Measurements from ENCODE around the gene AMBRA1. TPM values are rescaled to one million over a fixed set of nuclear protein-coding genes. Genes with fewer than 3 reads are reported as not detected.

The AMBRA1 gene
- 35.7 and 37.9 TPM in 2 replicates for total RNA-seq

GRCh38 chr11:46593550-46594373 lies at the start of gene AMBRA1:
TSS of gene AMBRA1 (minus strand) at chr11:46594023. CDS start at chr11:46548380, 45,643 bp downstream.
- H3K9me3 Mint-ChIP-seq = no peaks in the 10 kb centered on the region
- peaks cover 5% of the 10 kb centered on the region for H3K36me3 Mint-ChIP-seq (ENCODE audit: low read depth)
- intact Hi-C loops (cut with micrococcal nuclease) = loop anchor here (1.0 to 10.0 kb wide), 6 partner anchors 24 to 675 kb away; partner anchors contain the start of genes ARHGAP1, ATG13 and HARBI1
- H3K27ac Mint-ChIP-seq = peak within 1 kb of the TSS; percentile 87
- H3K4me3 Mint-ChIP-seq = peak within 1 kb of the TSS; percentile 93
- no peaks in the 10 kb centered on the region for H3K27me3 Mint-ChIP-seq (ENCODE audit: insufficient read depth)
- peak; percentile 81 for DNase-seq (ENCODE audit: low spot score)
- H3K4me1 Mint-ChIP-seq (ENCODE audit: low read depth) = peaks cover 44% of the 10 kb centered on the region

- Mint-ChIP-seq H3K4me3 (no peak overlapping the region), H3K27ac (no peak overlapping the region), H3K36me3 (ENCODE audit: low read depth) (peaks cover 37% of the 10 kb centered on the region), H3K27me3 (ENCODE audit: insufficient read depth) (no peaks in the 10 kb centered on the region), H3K4me1 (ENCODE audit: low read depth) (peaks cover 13% of the 10 kb centered on the region), H3K9me3 (peaks cover 6% of the 10 kb centered on the region)
- intact Hi-C loops (cut with micrococcal nuclease) = no loop called here
- no peak for DNase-seq (ENCODE audit: low spot score)
Observed at GRCh38 chr11:46643531-46643930, 49.7 kb upstream of the AMBRA1 start.

GRCh38 chr11:46642627-46643335 lies 49.0 kb upstream of the AMBRA1 start:
- no peak overlapping the region for H3K4me3 Mint-ChIP-seq
- no peak for DNase-seq (ENCODE audit: low spot score)
- intact Hi-C loops (cut with micrococcal nuclease) = no loop called here
- peaks cover 17% of the 10 kb centered on the region for H3K4me1 Mint-ChIP-seq (ENCODE audit: low read depth)
- H3K9me3 Mint-ChIP-seq = peaks cover 6% of the 10 kb centered on the region
- H3K27me3 Mint-ChIP-seq (ENCODE audit: insufficient read depth) = no peaks in the 10 kb centered on the region
- H3K36me3 Mint-ChIP-seq (ENCODE audit: low read depth) = peaks cover 39% of the 10 kb centered on the region
- no peak overlapping the region for H3K27ac Mint-ChIP-seq

- intact Hi-C loops (cut with micrococcal nuclease) = no loop called here
Observed at GRCh38 chr11:46641639-46642038, 47.8 kb upstream of the AMBRA1 start.

GRCh38 chr11:46640036-46640788 lies 46.4 kb upstream of the AMBRA1 start:
- Mint-ChIP-seq H3K9me3 (peaks cover 6% of the 10 kb centered on the region), H3K4me3 (no peak overlapping the region), H3K4me1 (ENCODE audit: low read depth) (peaks cover 17% of the 10 kb centered on the region), H3K27ac (no peak overlapping the region), H3K27me3 (ENCODE audit: insufficient read depth) (no peaks in the 10 kb centered on the region), H3K36me3 (ENCODE audit: low read depth) (peaks cover 33% of the 10 kb centered on the region)
- intact Hi-C loops (cut with micrococcal nuclease) = no loop called here
- no peak for DNase-seq (ENCODE audit: low spot score)

More at GRCh38 chr11:46641639-46642038, 47.8 kb upstream of the AMBRA1 start:
- Mint-ChIP-seq H3K9me3 (peaks cover 6% of the 10 kb centered on the region), H3K27me3 (ENCODE audit: insufficient read depth) (no peaks in the 10 kb centered on the region), H3K4me1 (ENCODE audit: low read depth) (peaks cover 17% of the 10 kb centered on the region), H3K27ac (no peak overlapping the region), H3K36me3 (ENCODE audit: low read depth) (peaks cover 38% of the 10 kb centered on the region), H3K4me3 (no peak overlapping the region)
- DNase-seq (ENCODE audit: low spot score) = no peak

- Mint-ChIP-seq H3K36me3 (ENCODE audit: low read depth) (peaks cover 28% of the 10 kb centered on the region), H3K4me1 (ENCODE audit: low read depth) (peaks cover 17% of the 10 kb centered on the region), H3K27ac (no peak overlapping the region), H3K27me3 (ENCODE audit: insufficient read depth) (peaks cover 2% of the 10 kb centered on the region), H3K4me3 (no peak overlapping the region), H3K9me3 (peaks cover 6% of the 10 kb centered on the region)
- intact Hi-C loops (cut with micrococcal nuclease) = no loop called here
- no peak for DNase-seq (ENCODE audit: low spot score)
Observed at GRCh38 chr11:46639197-46639839, 45.5 kb upstream of the AMBRA1 start.

GRCh38 chr11:46637546-46637945 lies 43.7 kb upstream of the AMBRA1 start:
- Mint-ChIP-seq H3K9me3 (peaks cover 6% of the 10 kb centered on the region), H3K4me1 (ENCODE audit: low read depth) (peaks cover 17% of the 10 kb centered on the region), H3K27me3 (ENCODE audit: insufficient read depth) (peaks cover 2% of the 10 kb centered on the region), H3K4me3 (no peak overlapping the region), H3K36me3 (ENCODE audit: low read depth) (peaks cover 19% of the 10 kb centered on the region), H3K27ac (no peak overlapping the region)
- no peak for DNase-seq (ENCODE audit: low spot score)
- intact Hi-C loops (cut with micrococcal nuclease) = no loop called here

- Mint-ChIP-seq H3K27me3 (ENCODE audit: insufficient read depth) (peaks cover 2% of the 10 kb centered on the region), H3K4me3 (no peak overlapping the region), H3K4me1 (ENCODE audit: low read depth) (peaks cover 22% of the 10 kb centered on the region), H3K27ac (no peak overlapping the region), H3K36me3 (ENCODE audit: low read depth) (peaks cover 17% of the 10 kb centered on the region), H3K9me3 (peaks cover 6% of the 10 kb centered on the region)
- DNase-seq (ENCODE audit: low spot score) = no peak
- intact Hi-C loops (cut with micrococcal nuclease) = no loop called here
Observed at GRCh38 chr11:46635557-46636139, 41.8 kb upstream of the AMBRA1 start.

- no peak overlapping the region for H3K27ac Mint-ChIP-seq
- intact Hi-C loops (cut with micrococcal nuclease) = no loop called here
- H3K4me3 Mint-ChIP-seq = no peak overlapping the region
- peaks cover 2% of the 10 kb centered on the region for H3K27me3 Mint-ChIP-seq (ENCODE audit: insufficient read depth)
- no peaks in the 10 kb centered on the region for H3K9me3 Mint-ChIP-seq
- DNase-seq (ENCODE audit: low spot score) = no peak
- H3K4me1 Mint-ChIP-seq (ENCODE audit: low read depth) = peaks cover 9% of the 10 kb centered on the region
- H3K36me3 Mint-ChIP-seq (ENCODE audit: low read depth) = peaks cover 11% of the 10 kb centered on the region
Observed at GRCh38 chr11:46633291-46634217, 39.7 kb upstream of the AMBRA1 start.

- H3K4me3 Mint-ChIP-seq = no peak overlapping the region
- no peak for DNase-seq (ENCODE audit: low spot score)
- intact Hi-C loops (cut with micrococcal nuclease) = no loop called here
- H3K36me3 Mint-ChIP-seq (ENCODE audit: low read depth) = peaks cover 7% of the 10 kb centered on the region
- peaks cover 5% of the 10 kb centered on the region for H3K4me1 Mint-ChIP-seq (ENCODE audit: low read depth)
- no peak overlapping the region for H3K27ac Mint-ChIP-seq
- H3K9me3 Mint-ChIP-seq = no peaks in the 10 kb centered on the region
- H3K27me3 Mint-ChIP-seq (ENCODE audit: insufficient read depth) = peaks cover 2% of the 10 kb centered on the region
Observed at GRCh38 chr11:46632502-46632901, 38.7 kb upstream of the AMBRA1 start.

GRCh38 chr11:46631676-46632075 lies 37.9 kb upstream of the AMBRA1 start:
- Mint-ChIP-seq H3K36me3 (ENCODE audit: low read depth) (peaks cover 6% of the 10 kb centered on the region), H3K4me3 (no peak overlapping the region), H3K4me1 (ENCODE audit: low read depth) (peaks cover 5% of the 10 kb centered on the region), H3K27ac (no peak overlapping the region), H3K27me3 (ENCODE audit: insufficient read depth) (peaks cover 2% of the 10 kb centered on the region), H3K9me3 (no peaks in the 10 kb centered on the region)
- intact Hi-C loops (cut with micrococcal nuclease) = no loop called here
- DNase-seq (ENCODE audit: low spot score) = no peak

Data from activated T-helper 1 cell treated with anti-CD3 and anti-CD28 coated beads, Interleukin-12 subunit alpha, Interleukin-12 subunit beta, Interleukin-2, Interleukin-4 antibody, amounts not matched to agents 30 ng/mL and 10 ng/mL and 1 ng/mL, durations not matched to agents 14 hours and 24 hours and 36 hours (primary cell).